Measurements from ENCODE around the gene RXRA. TPM values are rescaled to one million over a fixed set of nuclear protein-coding genes. Genes with fewer than 3 reads are reported as not detected.

The RXRA gene
- total and polyA plus RNA-seq, 10 donors: 10.9 to 116 (median 81.0) TPM

DNA sequence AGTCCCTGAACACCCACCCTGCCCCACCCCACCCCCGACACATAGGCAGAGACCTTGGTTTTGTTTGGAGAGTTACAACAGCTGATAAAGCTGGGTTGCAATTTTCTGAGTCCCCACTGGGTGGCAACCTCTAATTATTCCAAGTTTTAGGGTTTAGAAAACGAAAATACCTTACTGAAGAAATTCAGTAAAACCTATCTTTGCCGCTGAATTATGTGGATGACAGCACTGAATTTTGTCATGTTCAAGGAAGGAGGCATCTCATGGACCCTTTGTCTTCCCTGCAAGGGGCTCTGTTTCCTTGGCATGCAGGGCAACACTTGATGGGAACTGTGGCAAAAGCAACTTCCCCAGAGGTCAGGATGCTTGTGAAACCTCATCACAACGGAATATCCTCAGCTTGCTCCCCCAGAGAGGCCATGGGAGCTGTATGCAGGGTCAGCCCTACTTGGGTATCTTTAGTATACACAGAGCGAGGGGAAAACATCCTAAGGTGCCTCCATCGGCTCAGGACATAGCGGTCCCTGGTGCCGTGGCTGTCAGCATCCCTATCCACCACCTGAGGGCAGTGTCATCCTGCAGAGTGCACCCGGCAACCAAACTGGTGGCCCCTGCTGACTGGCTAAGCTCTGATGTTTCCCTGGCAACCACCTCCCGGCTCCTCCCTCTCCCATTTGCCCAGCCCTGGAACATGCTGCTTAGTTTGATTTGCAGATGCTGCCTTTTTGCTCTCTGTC lies 123.1 kb downstream of the RXRA start:
- Histone ChIP-seq H3K4me3 (no peak overlapping the region), H3K9me3 (peaks cover 0 to 16% (median 14%) of the 10 kb centered on the region in 8 donors), H3K27me3 (replicated peaks in 1 of 7) (no peaks in the 10 kb centered on the region), H3K4me1 (peaks cover 0 to 13% (median 4%) of the 10 kb centered on the region in 6 donors), H3K27ac (no peak overlapping the region), H3K36me3 (no peaks in the 10 kb centered on the region)
- WGBS, 5 donors: 16 to 19% (median 17%) methylated on average over 10 of the region's 10 CpGs
- TF ChIP-seq POLR2AphosphoS5 (IDR thresholded peaks at IDR 0.05): peak; percentile 38 to 69 (median 44)
- TF ChIP-seq, protein P1, sequence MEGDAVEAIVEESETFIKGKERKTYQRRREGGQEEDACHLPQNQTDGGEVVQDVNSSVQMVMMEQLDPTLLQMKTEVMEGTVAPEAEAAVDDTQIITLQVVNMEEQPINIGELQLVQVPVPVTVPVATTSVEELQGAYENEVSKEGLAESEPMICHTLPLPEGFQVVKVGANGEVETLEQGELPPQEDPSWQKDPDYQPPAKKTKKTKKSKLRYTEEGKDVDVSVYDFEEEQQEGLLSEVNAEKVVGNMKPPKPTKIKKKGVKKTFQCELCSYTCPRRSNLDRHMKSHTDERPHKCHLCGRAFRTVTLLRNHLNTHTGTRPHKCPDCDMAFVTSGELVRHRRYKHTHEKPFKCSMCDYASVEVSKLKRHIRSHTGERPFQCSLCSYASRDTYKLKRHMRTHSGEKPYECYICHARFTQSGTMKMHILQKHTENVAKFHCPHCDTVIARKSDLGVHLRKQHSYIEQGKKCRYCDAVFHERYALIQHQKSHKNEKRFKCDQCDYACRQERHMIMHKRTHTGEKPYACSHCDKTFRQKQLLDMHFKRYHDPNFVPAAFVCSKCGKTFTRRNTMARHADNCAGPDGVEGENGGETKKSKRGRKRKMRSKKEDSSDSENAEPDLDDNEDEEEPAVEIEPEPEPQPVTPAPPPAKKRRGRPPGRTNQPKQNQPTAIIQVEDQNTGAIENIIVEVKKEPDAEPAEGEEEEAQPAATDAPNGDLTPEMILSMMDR (IDR thresholded peaks at IDR 0.05 in 8 of 11, conservative IDR thresholded peaks at IDR 0.05 in 3 of 11): peak; percentile 89 to 96 (median 95)
- TF ChIP-seq POLR2A (IDR thresholded peaks at IDR 0.05): no peak
- DNase-seq: peak; percentile 94
- intact Hi-C loops (cut with DNase I; ENCODE audit: low total_unique reads): no loop called here

DNA sequence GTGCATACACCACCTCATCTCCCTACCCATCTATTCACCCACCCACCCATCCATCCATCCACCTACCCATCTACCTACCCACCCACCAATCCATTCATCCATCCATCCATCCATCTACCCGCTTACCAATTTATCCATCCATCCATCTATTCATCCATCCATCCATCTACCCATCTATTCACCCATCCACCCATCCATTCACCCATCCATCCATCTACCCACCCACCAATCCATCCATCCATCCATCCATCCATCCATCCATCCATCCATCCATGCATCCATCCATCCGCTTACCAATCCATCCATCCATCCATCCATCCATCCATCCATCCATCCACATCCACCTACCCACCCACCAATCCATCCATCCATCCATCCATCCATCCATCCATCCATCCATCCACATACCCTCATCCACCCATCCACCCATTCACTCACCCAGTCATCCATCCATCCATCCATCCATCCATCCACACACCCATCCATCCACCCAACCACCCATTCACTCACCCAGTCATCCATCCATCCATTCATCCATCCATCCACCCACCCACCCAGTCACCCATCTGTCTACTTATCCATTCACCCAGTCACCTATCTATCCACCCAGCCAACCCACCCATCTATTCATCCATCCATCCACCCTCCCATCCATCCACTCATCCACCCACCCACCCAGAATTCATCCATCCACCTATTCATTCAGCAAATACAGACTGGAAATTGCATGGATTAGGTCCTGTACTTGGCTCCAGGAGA lies 125.6 kb downstream of the RXRA start:
- DNase-seq: no peak
- peaks cover 10 to 37% (median 23%) of the 10 kb centered on the region in 6 donors for H3K4me1 ChIP-seq

DNA sequence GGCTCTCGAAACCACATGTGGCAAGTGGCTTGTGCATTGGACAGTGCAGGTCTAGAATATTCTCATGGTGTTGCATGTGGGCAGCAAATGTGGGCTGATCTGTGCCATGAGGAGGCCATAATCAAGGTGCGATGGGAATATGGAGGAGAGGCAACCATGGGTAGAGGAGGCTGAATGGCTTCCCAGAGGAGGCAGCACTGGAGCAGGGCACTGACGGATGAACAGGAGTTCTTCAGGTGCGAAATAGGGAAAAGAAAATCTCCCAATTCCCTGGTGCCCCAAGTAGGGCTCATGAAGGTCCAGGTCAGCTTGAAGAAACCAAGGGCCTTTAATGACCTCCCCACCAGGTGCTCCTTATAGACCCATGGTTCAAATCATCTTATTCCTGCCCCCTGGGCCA lies 126.5 kb downstream of the RXRA start:
- Histone ChIP-seq H3K9me3 (peaks cover 0 to 16% (median 14%) of the 10 kb centered on the region in 8 donors), H3K27ac (no peak overlapping the region), H3K4me3 (no peak overlapping the region), H3K36me3 (no peaks in the 10 kb centered on the region), H3K27me3 (replicated peaks in 1 of 7) (no peaks in the 10 kb centered on the region), H3K4me1 (peaks cover 11 to 44% (median 26%) of the 10 kb centered on the region in 6 donors)
- 96 to 98% (median 97%) methylated on average over 4 of the region's 4 CpGs for WGBS, 5 donors
- DNase-seq: no peak
- intact Hi-C loops (cut with DNase I; ENCODE audit: low total_unique reads): loop anchor here (10.0 kb wide), 1 partner anchor 192 kb away; the partner anchor contains the start of gene COL5A1
- no peak for TF ChIP-seq POLR2A (IDR thresholded peaks at IDR 0.05)
- TF ChIP-seq, protein P1 (IDR thresholded peaks at IDR 0.05 in 8 of 11, conservative IDR thresholded peaks at IDR 0.05 in 3 of 11): no peak
- TF ChIP-seq POLR2AphosphoS5 (IDR thresholded peaks at IDR 0.05): no peak

More for the DNA sequence above, 125.6 kb downstream of the RXRA start:
- 87 to 98% (median 95%) methylated on average over 2 of the region's 2 CpGs for WGBS, 5 donors
- intact Hi-C loops (cut with DNase I; ENCODE audit: low total_unique reads): loop anchor here (10.0 kb wide), 1 partner anchor 193 kb away; the partner anchor contains the start of gene COL5A1
- Histone ChIP-seq H3K36me3 (no peaks in the 10 kb centered on the region), H3K4me3 (no peak overlapping the region), H3K27me3 (replicated peaks in 1 of 7) (no peaks in the 10 kb centered on the region), H3K27ac (no peak overlapping the region), H3K9me3 (peaks cover 0 to 16% (median 14%) of the 10 kb centered on the region in 8 donors)
- TF ChIP-seq POLR2A (IDR thresholded peaks at IDR 0.05) (no peak), POLR2AphosphoS5 (IDR thresholded peaks at IDR 0.05) (no peak)
- TF ChIP-seq, protein P1 (IDR thresholded peaks at IDR 0.05 in 8 of 11, conservative IDR thresholded peaks at IDR 0.05 in 3 of 11): no peak

Data from spleen (tissue), 11 donors.